GM12878 (cell line): ENCODE data around the gene ESR1. TPM values are rescaled to one million over a fixed set of nuclear protein-coding genes. Genes with fewer than 3 reads are reported as not detected.

Source experiments
- ATAC-seq: fragments of 200-7000 bp; cut with Tn5 transposase; 3 replicates; pipeline ENCODE4 v1.9.1; 2020; ENCODE audit warnings: mild to moderate bottlenecking, moderate library complexity
- BruUV-seq: library from RNA; stranded (reverse); fragments of 400-500 nt; replicated peaks from 2 replicates; lab custom pipeline; 2021; lab: Mats Ljungman, UMichigan
- CTCF ChIA-PET: fragments of 300-600 bp; sonication (Branson Sonifier 250); formaldehyde crosslinking; extraction: SDS; loops from one replicate; lab custom pipeline; 2021; ENCODE audit warnings: inconsistent platforms; lab: Yijun Ruan, JAX
- POLR2A ChIA-PET: fragments of 350-600 bp; formaldehyde crosslinking; extraction: SDS; loops from one replicate; lab custom pipeline; 2021; ENCODE audit warnings: inconsistent platforms; lab: Charles Lee
- RAD21 ChIA-PET: fragments of 300-600 bp; sonication (Branson Sonifier 250); formaldehyde crosslinking; loops from one replicate; lab custom pipeline; 2023; ENCODE audit warnings: antibody characterized with exemption; ENCODE audit not compliant: unreplicated experiment; lab: Charles Lee
- SMC1A ChIA-PET: fragments of 300-600 bp; sonication (Branson Sonifier 250); formaldehyde crosslinking; loops from one replicate; lab custom pipeline; 2023; ENCODE audit not compliant: unreplicated experiment, uncharacterized antibody; lab: Charles Lee
- DNase-seq: peaks from one replicate; pipeline ENCODE4 v3.0.0-alpha.2; 2011; ENCODE audit warnings: low read depth, low spot score
- FAIRE-seq: peaks from 3 replicates; lab custom pipeline; 2011; peaks lifted over from hg19 to GRCh38; lab: Jason Lieb, UNC
- H2AFZ ChIP-seq: 2 replicates; pipeline ENCODE4 v1.6.0; 2011; ENCODE audit warnings: low read depth, low read length, control low read depth; ENCODE audit not compliant: control insufficient read depth
- H3K27ac ChIP-seq: 2 replicates; pipeline ENCODE4 v1.5.1; 2011; ENCODE audit warnings: control low read depth; ENCODE audit not compliant: control insufficient read depth, insufficient read depth
- H3K27me3 ChIP-seq, 2 experiments: replicated peaks in 1 of 2; 2 replicates each; pipeline versions ENCODE4 v1.6.0 to v1.6.1; 2011; ENCODE audit warnings: low read length in 1 of 2; ENCODE audit not compliant: control insufficient read depth in 2 of 2, insufficient read depth in 2 of 2
- H3K36me3 ChIP-seq, 2 experiments: 2 replicates each; pipeline ENCODE4 v1.5.1; 2011; ENCODE audit warnings: low read length in 1 of 2; ENCODE audit not compliant: control insufficient read depth in 2 of 2, insufficient read depth in 2 of 2
- H3K4me1 ChIP-seq: 2 replicates; pipeline ENCODE4 v1.6.1; 2011; ENCODE audit warnings: mild to moderate bottlenecking, low read length, moderate library complexity, mixed read lengths; ENCODE audit not compliant: control insufficient read depth, insufficient read depth
- H3K4me2 ChIP-seq: 2 replicates; pipeline ENCODE4 v1.6.0; 2011; ENCODE audit warnings: control low read depth; ENCODE audit not compliant: control insufficient read depth, insufficient read depth
- H3K4me3 ChIP-seq: fragments of 200-600 bp; sonication (generic); 2 replicates; pipeline ENCODE4 v1.5.1; 2016
- H3K79me2 ChIP-seq: 2 replicates; pipeline ENCODE4 v1.6.0; 2011; ENCODE audit warnings: low read length; ENCODE audit not compliant: control insufficient read depth, insufficient read depth
- H3K9ac ChIP-seq: 2 replicates; pipeline ENCODE4 v1.8.0; 2011; ENCODE audit warnings: low read length, control low read depth, mixed read lengths; ENCODE audit not compliant: control insufficient read depth, insufficient read depth
- H3K9me3 ChIP-seq: replicated peaks from 3 replicates; pipeline ENCODE4 v1.5.1; 2011; ENCODE audit warnings: mild to moderate bottlenecking, low read length; ENCODE audit not compliant: control insufficient read depth, insufficient read depth
- H4K20me1 ChIP-seq: 2 replicates; pipeline ENCODE4 v1.6.0; 2011; ENCODE audit not compliant: control insufficient read depth, insufficient read depth
- ATF3 ChIP-seq: IDR thresholded peaks from 2 replicates; pipeline ENCODE4 v1.6.1; 2011; ENCODE audit warnings: low read depth, mild to moderate bottlenecking, low read length, moderate library complexity, borderline replicate concordance; ENCODE audit errors: extremely low read depth
- BACH1 ChIP-seq: fragments of 450-650 bp; IDR thresholded peaks from 2 replicates; pipeline ENCODE4 v1.6.1; 2017; ENCODE audit warnings: mild to moderate bottlenecking, borderline replicate concordance
- CBX3 ChIP-seq: fragments of 200-600 bp; sonication (generic); IDR thresholded peaks from 2 replicates; pipeline ENCODE4 v1.6.1; 2016; ENCODE audit warnings: low read depth, borderline replicate concordance
- CUX1 ChIP-seq: IDR thresholded peaks from 2 replicates; pipeline ENCODE4 v1.6.1; 2012; ENCODE audit warnings: improper control_type of control experiment, low read depth, low read length; ENCODE audit not compliant: insufficient replicate concordance
- EZH2 ChIP-seq: IDR thresholded peaks from 2 replicates; pipeline ENCODE4 v1.6.1; 2012; ENCODE audit warnings: low read depth, mild to moderate bottlenecking, control low read depth, inconsistent platforms, low read length, borderline replicate concordance; ENCODE audit not compliant: control insufficient read depth
- HDAC2 ChIP-seq: fragments of 200-600 bp; sonication (generic); IDR thresholded peaks from 2 replicates; pipeline ENCODE4 v1.6.1; 2017
- IKZF1 ChIP-seq: fragments of 450-650 bp; conservative IDR thresholded peaks from 2 replicates; pipeline ENCODE4 v1.6.1; 2017; ENCODE audit warnings: antibody characterized with exemption, mild to moderate bottlenecking
- KLF5 ChIP-seq: fragments of 450-650 bp; IDR thresholded peaks from 2 replicates; pipeline ENCODE4 v1.6.1; 2014; ENCODE audit warnings: mild to moderate bottlenecking; ENCODE audit not compliant: partially characterized antibody
- POLR2AphosphoS5 ChIP-seq: IDR thresholded peaks from 2 replicates; pipeline ENCODE4 v1.6.1; 2011; ENCODE audit warnings: mild to moderate bottlenecking, low read length, inconsistent platforms
- ZNF217 ChIP-seq: fragments of 450-650 bp; IDR thresholded peaks from 2 replicates; pipeline ENCODE4 v1.6.1; 2017; ENCODE audit warnings: antibody characterized with exemption, mild to moderate bottlenecking
- ZNF622 ChIP-seq: fragments of 450-650 bp; IDR thresholded peaks from 2 replicates; pipeline ENCODE4 v1.6.1; 2017; ENCODE audit warnings: mild to moderate bottlenecking, inconsistent platforms
- ZSCAN29 ChIP-seq: fragments of 450-650 bp; IDR thresholded peaks from 2 replicates; pipeline ENCODE4 v1.6.1; 2017; ENCODE audit warnings: mild to moderate bottlenecking, moderate library complexity
- WGBS: methylation state at CpG from one replicate; pipeline ENCODE4 v1.1.6; 2016; ENCODE audit warnings: low lambda C conversion rate; ENCODE audit not compliant: insufficient replicate concordance, insufficient coverage; ENCODE audit errors: missing lambda C conversion rate; 5-methylcytosine and 5-hydroxymethylcytosine counted together
- in situ Hi-C: fragments of 300-500 bp; cut with MboI; formaldehyde crosslinking; loops from 9 replicates; pipeline ENCODE4 v1.14.3; 2018; ENCODE audit warnings: mixed read lengths
- intact Hi-C: fragments of 100-400 bp; cut with micrococcal nuclease; formaldehyde crosslinking; loops from one replicate; pipeline ENCODE4 v1.14.2; 2022; ENCODE audit not compliant: unreplicated experiment
- polyA plus RNA-seq, 11 experiments: library from polyadenylated mRNA; depleted of rRNA in 4 of 11; unstranded in 6 of 11; stranded (reverse) in 5 of 11; fragments of >200 nt; fragmentation: Nextera tagmentation in 4 of 11; fragmentation: Illumina TruSeq in 1 of 11; extraction: Ambion mirVana in 4 of 11; extraction: Trizol in 1 of 11; gene quantifications; 1 replicate in 1 of 11; 2 replicates in 10 of 11; pipeline versions ENCODE4 v1.2.1 to v1.2.3, GENCODE V29; 2011 to 2016; ENCODE audit warnings: inconsistent platforms in 2 of 11, missing spikeins in 2 of 11, low read depth in 1 of 11
- total RNA-seq, 4 experiments: library from RNA; depleted of rRNA in 3 of 4; stranded (reverse); fragments of >200 nt in 3 of 4; fragmentation: Illumina TruSeq in 1 of 4; extraction: Trizol in 1 of 4; gene quantifications; 2 replicates each; pipeline versions ENCODE4 v1.2.1 to v1.2.3, GENCODE V29; 2013 to 2021

ESR1 gene
- total and polyA plus RNA-seq, 10 of the 15 experiments (the other 5 are each of a cell fraction or from before 2014, with no cell fraction given): 0.03 to 0.51 (median 0.21) TPM; not detected in 4

GRCh38 chr6:151796842-151797530, 10.5 kb upstream of the ESR1 start:
- in situ Hi-C loops: no loop called here
- FAIRE-seq: no peak
- SMC1A ChIA-PET: no interaction called here

More at GRCh38 chr6:151796842-151797530, 10.5 kb upstream of the ESR1 start:
- H3K9ac ChIP-seq: no peak overlapping the region
- H4K20me1 ChIP-seq: no peaks in the 10 kb centered on the region
- CTCF ChIA-PET: no interaction called here
- no TSS peak for BruUV-seq
- intact Hi-C loops: no loop called here
- H3K4me3 ChIP-seq: no peak overlapping the region
- ATAC-seq (no peak), DNase-seq (no peak)
- no peak overlapping the region for H2AFZ ChIP-seq
- no peaks in the 10 kb centered on the region for H3K27me3 ChIP-seq
- no peaks in the 10 kb centered on the region for H3K4me1 ChIP-seq
- H3K9me3 ChIP-seq: no peaks in the 10 kb centered on the region
- H3K36me3 ChIP-seq: no peaks in the 10 kb centered on the region
- no peaks in the 10 kb centered on the region for H3K79me2 ChIP-seq
- 29% methylated on average over 5 of the region's 5 CpGs for WGBS
- RAD21 ChIA-PET: no interaction called here
- H3K4me2 ChIP-seq: no peak overlapping the region
- H3K27ac ChIP-seq: no peak overlapping the region
- TF ChIP-seq CUX1 (no peak), POLR2AphosphoS5 (no peak), CBX3 (no peak), ZNF622 (no peak), ZNF217 (no peak), ZSCAN29 (no peak), HDAC2 (no peak), IKZF1 (no peak), ATF3 (no peak), KLF5 (no peak), BACH1 (no peak), EZH2 (no peak)
- POLR2A ChIA-PET: no interaction called here
